ENCODE results near the gene TCF12.

The TCF12 gene

GRCh38 chr15:56918046-56918938, at the start of gene TCF12:
Gene TCF12, plus strand, starts transcription at chr15:56918644. Its CDS starts 1,270 bp downstream, at chr15:56919914.
- DNase-seq: peak; percentile 92 to 94

GRCh38 chr15:56869573-56869972, 48.9 kb upstream of the TCF12 start:
- DNase-seq: peak; percentile 54 to 58

GRCh38 chr15:56871185-56871584, 47.3 kb upstream of the TCF12 start:
- no peak for DNase-seq

- no peak for DNase-seq
Observed at GRCh38 chr15:56871867-56872266, 46.6 kb upstream of the TCF12 start.

GRCh38 chr15:56877255-56877970, 41.0 kb upstream of the TCF12 start:
- no peak for DNase-seq

- DNase-seq: no peak
Observed at GRCh38 chr15:56879502-56879901, 38.9 kb upstream of the TCF12 start.

GRCh38 chr15:56883088-56883487, 35.4 kb upstream of the TCF12 start:
- DNase-seq: no peak

- peak; percentile 17 to 23 for DNase-seq
Observed at GRCh38 chr15:56886363-56886931, 32.0 kb upstream of the TCF12 start.

- DNase-seq: peak; percentile 83 to 89
Observed at GRCh38 chr15:56886932-56887781, 31.3 kb upstream of the TCF12 start.

GRCh38 chr15:56887782-56888438, 30.5 kb upstream of the TCF12 start:
- no peak for DNase-seq

- DNase-seq: no peak
Observed at GRCh38 chr15:56890038-56890437, 28.4 kb upstream of the TCF12 start.

GRCh38 chr15:56891852-56892440, 26.5 kb upstream of the TCF12 start:
- no peak for DNase-seq

- DNase-seq: no peak
Observed at GRCh38 chr15:56892659-56893363, 25.6 kb upstream of the TCF12 start.

GRCh38 chr15:56893364-56893678, 25.1 kb upstream of the TCF12 start:
- DNase-seq: no peak

GRCh38 chr15:56894601-56895000, 23.8 kb upstream of the TCF12 start:
- no peak for DNase-seq

- no peak for DNase-seq
Observed at GRCh38 chr15:56901931-56902330, 16.5 kb upstream of the TCF12 start.

GRCh38 chr15:56906766-56907165, 11.7 kb upstream of the TCF12 start:
- DNase-seq: no peak

- no peak for DNase-seq
Observed at GRCh38 chr15:56910801-56911200, 7.6 kb upstream of the TCF12 start.

- no peak for DNase-seq
Observed at GRCh38 chr15:56913241-56913640, 5.2 kb upstream of the TCF12 start.

GRCh38 chr15:56913670-56914069, 4.8 kb upstream of the TCF12 start:
- no peak for DNase-seq

- DNase-seq: no peak
Observed at GRCh38 chr15:56915888-56916287, 2.6 kb upstream of the TCF12 start.

Data from activated T-cell treated with anti-CD3 and anti-CD28 coated beads, Interleukin-2, amount 50 U/mL, for 48 hours (primary cell).